Caco-2 (cell line): Measurements from ENCODE around the gene SDR42E2. TPM values are rescaled to one million over a fixed set of nuclear protein-coding genes. Genes with fewer than 3 reads are reported as not detected.
"Not testable (repeated sequence)": the region's sequence is repeated elsewhere in the genome, so short reads cannot be mapped to it uniquely, and the experiment has no call there.

Experiments
- BruUV-seq: library from RNA; stranded (reverse); fragments of 400-500 nt; replicated peaks from 2 replicates; lab custom pipeline; 2021; lab: Mats Ljungman, UMichigan
- CTCF ChIA-PET: fragments of 300-600 bp; sonication (Branson Sonifier 250); formaldehyde crosslinking; loops from one replicate; lab custom pipeline; 2022; ENCODE audit warnings: antibody characterized with exemption; lab: Charles Lee
- POLR2A ChIA-PET: fragments of 300-600 bp; sonication (Branson Sonifier 250); formaldehyde crosslinking; loops from one replicate; lab custom pipeline; 2022; ENCODE audit warnings: antibody characterized with exemption; lab: Charles Lee
- DNase-seq, 2 experiments: peaks; one replicate each; pipeline versions ENCODE4 v3.0.0 to v3.0.0-alpha.2; 2020 to 2022
- H3K27me3 ChIP-seq: replicated peaks from 2 replicates; pipeline ENCODE4 v1.6.0; 2011; ENCODE audit warnings: low read length; ENCODE audit not compliant: control insufficient read depth, insufficient read depth
- H3K36me3 ChIP-seq: 2 replicates; pipeline ENCODE4 v1.5.1; 2011; ENCODE audit warnings: low read length; ENCODE audit not compliant: control insufficient read depth, insufficient read depth
- H3K4me1 ChIP-seq: fragments of 250-450 bp; sonication (Bioruptor Pico); 2 replicates; pipeline ENCODE4 v1.5.1; 2020; ENCODE audit warnings: mild to moderate bottlenecking
- H3K4me3 ChIP-seq: 2 replicates; pipeline ENCODE4 v1.5.1; 2011; ENCODE audit warnings: low read depth, mild to moderate bottlenecking, control low read depth, low read length
- H3K9me3 ChIP-seq: fragments of 250-450 bp; sonication (Bioruptor Pico); 2 replicates; pipeline ENCODE4 v1.5.1; 2020; ENCODE audit warnings: mild to moderate bottlenecking, moderate library complexity
- H3K27ac Mint-ChIP-seq: one replicate; pipeline ENCODE4 v1.8.0; 2022; ENCODE audit warnings: mixed read lengths; ENCODE audit not compliant: unreplicated experiment
- H3K27me3 Mint-ChIP-seq: one replicate; pipeline ENCODE4 v1.8.0; 2022; ENCODE audit warnings: mixed read lengths; ENCODE audit not compliant: insufficient read depth, unreplicated experiment
- H3K36me3 Mint-ChIP-seq: one replicate; pipeline ENCODE4 v1.8.0; 2022; ENCODE audit warnings: mild to moderate bottlenecking, mixed read lengths; ENCODE audit not compliant: insufficient read depth, unreplicated experiment
- H3K4me1 Mint-ChIP-seq: one replicate; pipeline ENCODE4 v1.8.0; 2022; ENCODE audit warnings: low read depth, mixed read lengths; ENCODE audit not compliant: unreplicated experiment
- H3K4me3 Mint-ChIP-seq: one replicate; pipeline ENCODE4 v1.8.0; 2022; ENCODE audit warnings: mild to moderate bottlenecking, moderate library complexity, mixed read lengths; ENCODE audit not compliant: unreplicated experiment
- H3K9me3 Mint-ChIP-seq: one replicate; pipeline ENCODE4 v1.8.0; 2022; ENCODE audit warnings: mixed read lengths; ENCODE audit not compliant: unreplicated experiment
- intact Hi-C: fragments of 100-400 bp; cut with micrococcal nuclease; formaldehyde crosslinking; loops from one replicate; pipeline ENCODE4 v1.10.0; 2022; ENCODE audit not compliant: unreplicated experiment
- total RNA-seq: library from RNA; stranded (reverse); gene quantifications from 2 replicates; pipeline ENCODE4 v1.2.3, GENCODE V29; 2022
- TF ChIP-seq, protein P1 (sequence below), 2 experiments: fragments of 200-600 bp in 1 of 2; IDR thresholded peaks; 1 replicate in 1 of 2; 2 replicates in 1 of 2; pipeline versions ENCODE4 v1.5.1 to v1.8.0; 2011 to 2022; ENCODE audit warnings: antibody characterized with exemption in 1 of 2, control low read depth in 1 of 2, inconsistent platforms in 1 of 2, low read depth in 1 of 2, low read length in 1 of 2, mild to moderate bottlenecking in 1 of 2, moderate library complexity in 1 of 2; ENCODE audit not compliant: insufficient read depth in 1 of 2, severe bottlenecking in 1 of 2, unreplicated experiment in 1 of 2

SDR42E2 gene
- total RNA-seq, 1 experiment from 2014 or later, result not detected

DNA sequence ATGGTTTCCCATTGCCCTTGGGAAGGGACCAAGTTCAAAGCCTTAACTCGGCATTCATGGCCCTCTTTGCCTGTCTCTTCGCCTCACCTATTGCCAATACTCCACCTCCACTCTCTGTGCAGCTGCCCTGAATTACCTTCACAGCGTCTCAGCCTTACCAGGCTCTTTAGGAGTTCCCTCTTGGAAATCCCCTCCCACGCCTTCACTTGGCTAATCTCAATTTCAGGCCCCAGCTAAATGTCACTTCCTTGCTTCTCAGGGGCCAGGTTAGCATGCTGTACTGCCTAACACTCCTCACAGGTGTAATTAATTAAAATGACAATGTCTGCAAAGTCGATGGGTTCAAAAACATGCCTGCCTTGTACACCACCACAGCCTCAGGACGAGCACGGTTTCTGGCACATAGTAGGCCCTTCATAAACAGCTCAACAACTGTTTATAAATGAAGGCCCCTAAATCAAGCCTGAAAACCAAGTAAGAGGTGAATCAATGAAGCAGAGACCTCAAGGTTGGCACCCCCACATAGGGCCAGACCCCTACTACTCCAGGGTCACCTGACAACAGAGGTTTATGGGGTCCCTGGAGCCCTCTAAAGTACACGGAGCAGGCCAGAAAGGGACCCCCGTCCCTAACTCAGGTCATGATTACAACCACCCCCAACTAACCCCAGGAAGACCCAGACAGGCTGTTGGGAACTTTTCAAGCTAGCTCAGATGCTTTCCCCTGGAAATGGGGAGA is 32.6 kb downstream of the SDR42E2 start:
- Histone ChIP-seq H3K27me3 (no peaks in the 10 kb centered on the region), H3K36me3 (no peaks in the 10 kb centered on the region), H3K9me3 (no peaks in the 10 kb centered on the region), H3K4me3 (no peak overlapping the region), H3K4me1 (peaks cover 8% of the 10 kb centered on the region; the same call in 1 of the 2 replicates)
- intact Hi-C loops, result loop anchor here (1.0 kb wide), 1 partner anchor 102 kb away; the partner anchor contains the start of gene POLR3E
- ChIA-PET POLR2A (no interaction called here), CTCF (interaction anchor here (0.7 kb wide), 1 partner anchor 106 kb away, joined by 3 read pairs; no protein-coding TSS in a partner anchor)
- H3K27ac Mint-ChIP-seq, result peak overlapping the region; percentile 98
- DNase-seq, result no peak
- TF ChIP-seq, protein P1, sequence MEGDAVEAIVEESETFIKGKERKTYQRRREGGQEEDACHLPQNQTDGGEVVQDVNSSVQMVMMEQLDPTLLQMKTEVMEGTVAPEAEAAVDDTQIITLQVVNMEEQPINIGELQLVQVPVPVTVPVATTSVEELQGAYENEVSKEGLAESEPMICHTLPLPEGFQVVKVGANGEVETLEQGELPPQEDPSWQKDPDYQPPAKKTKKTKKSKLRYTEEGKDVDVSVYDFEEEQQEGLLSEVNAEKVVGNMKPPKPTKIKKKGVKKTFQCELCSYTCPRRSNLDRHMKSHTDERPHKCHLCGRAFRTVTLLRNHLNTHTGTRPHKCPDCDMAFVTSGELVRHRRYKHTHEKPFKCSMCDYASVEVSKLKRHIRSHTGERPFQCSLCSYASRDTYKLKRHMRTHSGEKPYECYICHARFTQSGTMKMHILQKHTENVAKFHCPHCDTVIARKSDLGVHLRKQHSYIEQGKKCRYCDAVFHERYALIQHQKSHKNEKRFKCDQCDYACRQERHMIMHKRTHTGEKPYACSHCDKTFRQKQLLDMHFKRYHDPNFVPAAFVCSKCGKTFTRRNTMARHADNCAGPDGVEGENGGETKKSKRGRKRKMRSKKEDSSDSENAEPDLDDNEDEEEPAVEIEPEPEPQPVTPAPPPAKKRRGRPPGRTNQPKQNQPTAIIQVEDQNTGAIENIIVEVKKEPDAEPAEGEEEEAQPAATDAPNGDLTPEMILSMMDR (IDR thresholded peaks at IDR 0.05; ENCODE audit: insufficient read depth in 1 of 2, low read depth in 1 of 2, low read length in 1 of 2, severe bottlenecking in 1 of 2, unreplicated experiment in 1 of 2), result no peak
- peaks cover 23% of the 10 kb centered on the region for H3K36me3 Mint-ChIP-seq
- H3K27me3 Mint-ChIP-seq, result peaks cover 3% of the 10 kb centered on the region
- no TSS peak for BruUV-seq
- peak overlapping the region; percentile 73 for H3K4me3 Mint-ChIP-seq
- H3K9me3 Mint-ChIP-seq, result no peaks in the 10 kb centered on the region
- H3K4me1 Mint-ChIP-seq, result peaks cover 7% of the 10 kb centered on the region

DNA sequence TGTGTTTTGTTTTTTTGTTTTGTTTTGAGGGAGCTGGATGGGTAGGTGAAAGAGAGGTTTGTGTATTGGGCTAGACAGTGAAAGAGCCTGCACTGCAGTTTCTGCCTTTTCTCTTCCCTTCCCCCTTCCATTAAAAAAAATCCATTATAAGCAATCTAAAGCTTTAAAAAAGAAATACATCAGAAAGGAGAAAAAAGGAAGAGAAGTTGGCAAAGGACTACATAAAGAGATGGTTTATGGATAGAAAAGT is 33.1 kb downstream of the SDR42E2 start:
- Mint-ChIP-seq H3K4me1 (peaks cover 7% of the 10 kb centered on the region), H3K9me3 (no peaks in the 10 kb centered on the region), H3K27me3 (peaks cover 3% of the 10 kb centered on the region), H3K4me3 (peak overlapping the region; percentile 73), H3K36me3 (peaks cover 23% of the 10 kb centered on the region), H3K27ac (peak overlapping the region; percentile 98)
- Histone ChIP-seq H3K36me3 (no peaks in the 10 kb centered on the region), H3K27me3 (no peaks in the 10 kb centered on the region), H3K9me3 (no peaks in the 10 kb centered on the region), H3K4me1 (peaks cover 8% of the 10 kb centered on the region; the same call in 1 of the 2 replicates), H3K4me3 (no peak overlapping the region)
- CTCF ChIA-PET, result interaction anchor here (0.7 kb wide), 1 partner anchor 105 kb away, joined by 3 read pairs; no protein-coding TSS in a partner anchor
- POLR2A ChIA-PET, result no interaction called here
- no TSS peak for BruUV-seq
- intact Hi-C loops, result loop anchor here (1.0 kb wide), 1 partner anchor 102 kb away; the partner anchor contains the start of gene POLR3E
- no peak for DNase-seq
- TF ChIP-seq, protein P1 (IDR thresholded peaks at IDR 0.05; ENCODE audit: insufficient read depth in 1 of 2, low read depth in 1 of 2, low read length in 1 of 2, severe bottlenecking in 1 of 2, unreplicated experiment in 1 of 2), result no peak

DNA sequence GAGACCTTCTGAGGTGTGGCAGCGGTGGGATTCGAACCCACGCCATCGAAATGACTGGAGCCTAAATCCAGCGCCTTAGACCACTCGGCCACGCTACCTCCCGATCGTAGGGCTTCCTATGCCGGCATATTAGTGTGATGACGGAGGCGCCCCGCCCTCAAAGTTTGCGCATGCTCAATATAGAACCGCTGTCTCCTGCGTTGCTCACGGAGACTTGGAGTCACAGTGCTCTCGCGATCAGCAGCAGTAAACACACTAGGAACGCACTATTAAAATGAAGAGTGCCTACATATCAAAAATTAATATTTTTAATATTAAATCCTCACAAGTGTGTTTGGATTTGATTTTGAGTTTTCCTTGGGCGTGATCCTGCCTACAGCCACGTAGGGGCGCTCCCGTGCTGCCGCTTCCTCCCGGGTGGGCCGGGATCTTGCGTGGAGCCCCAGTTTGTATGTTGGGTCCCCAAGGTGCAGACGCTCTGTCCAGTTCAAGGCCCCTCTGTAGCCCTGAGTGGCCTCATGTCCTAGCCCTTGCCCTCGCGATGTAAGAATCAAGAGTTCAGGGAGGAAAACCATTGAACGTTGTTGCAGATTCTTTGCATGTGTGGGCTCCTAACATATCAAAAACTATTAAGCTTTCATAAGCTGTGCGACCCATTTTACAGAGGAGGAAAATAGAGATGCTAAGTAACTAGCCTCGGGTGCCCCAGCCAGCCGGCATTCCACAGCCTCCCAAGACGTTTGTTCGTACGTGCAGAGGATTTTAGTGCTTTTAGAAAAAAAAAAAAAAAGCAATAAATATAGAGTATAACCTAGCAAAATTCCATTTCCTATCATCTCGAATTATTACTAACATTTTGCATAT is 33.6 kb downstream of the SDR42E2 start:
- Histone ChIP-seq H3K27me3 (no peaks in the 10 kb centered on the region), H3K4me3 (peak overlapping the region; percentile 60), H3K36me3 (no peaks in the 10 kb centered on the region), H3K9me3 (no peaks in the 10 kb centered on the region), H3K4me1 (peaks cover 8% of the 10 kb centered on the region; the same call in 1 of the 2 replicates)
- TF ChIP-seq, protein P1 (IDR thresholded peaks at IDR 0.05; ENCODE audit: insufficient read depth in 1 of 2, low read depth in 1 of 2, low read length in 1 of 2, severe bottlenecking in 1 of 2, unreplicated experiment in 1 of 2), result peak; percentile 73 to 85
- CTCF ChIA-PET, result interaction anchor here (0.6 to 0.7 kb wide), 3 partner anchors 10 to 198 kb away, joined by 4 to 7 read pairs (median 5); partner anchors contain the start of gene EEF2K
- Mint-ChIP-seq H3K4me1 (peaks cover 7% of the 10 kb centered on the region), H3K27ac (peak overlapping the region; percentile 98), H3K4me3 (peak overlapping the region; percentile 73), H3K9me3 (no peaks in the 10 kb centered on the region), H3K27me3 (peaks cover 3% of the 10 kb centered on the region), H3K36me3 (peaks cover 19% of the 10 kb centered on the region)
- DNase-seq, result peak; percentile 83 to 91
- no TSS peak for BruUV-seq
- intact Hi-C loops, result loop anchor here (1.0 kb wide), 1 partner anchor 101 kb away; the partner anchor contains the start of gene POLR3E
- POLR2A ChIA-PET, result no interaction called here

GRCh38 chr16:22196559-22197168 is 34.4 kb downstream of the SDR42E2 start:
- H3K27ac Mint-ChIP-seq, H3K9me3 ChIP-seq, H3K4me3 ChIP-seq, DNase-seq, H3K27me3 Mint-ChIP-seq, H3K9me3 Mint-ChIP-seq, POLR2A ChIA-PET, BruUV-seq, H3K4me1 ChIP-seq, intact Hi-C loops, H3K36me3 ChIP-seq, H3K4me1 Mint-ChIP-seq, H3K27me3 ChIP-seq: not testable (repeated sequence)
- CTCF ChIA-PET, result interaction anchor here (0.6 to 0.7 kb wide), 4 partner anchors 9 to 198 kb away, joined by 4 to 7 read pairs (median 5); partner anchors contain the start of gene EEF2K
- H3K4me3 Mint-ChIP-seq, result peak overlapping the region; percentile 73
- peaks cover 17% of the 10 kb centered on the region for H3K36me3 Mint-ChIP-seq
